Measurements from ENCODE around the gene USO1. TPM values are rescaled to one million over a fixed set of nuclear protein-coding genes. Genes with fewer than 3 reads are reported as not detected.

The USO1 gene
- total and polyA plus RNA-seq, 2 experiments from 2014 or later = 113 to 277 TPM

- TF ChIP-seq ZNF462 (CRISPR knock-in tag; IDR thresholded peaks at IDR 0.05) (no peak), EZH2 (IDR thresholded peaks at IDR 0.05; ENCODE audit: low read depth, unreplicated experiment) (no peak), ETS1 (IDR thresholded peaks at IDR 0.05) (no peak), JUNB (IDR thresholded peaks at IDR 0.05; ENCODE audit: unreplicated experiment) (no peak), ZNF114 (CRISPR knock-in tag; IDR thresholded peaks at IDR 0.05) (no peak)
These were observed 25.5 kb upstream of the USO1 start (continued) for GRCh38 chr4:75698963-75699228.

- Histone ChIP-seq H2AFZ (no peak overlapping the region), H3K4me2 (no peak overlapping the region), H3K4me1 (ENCODE audit: insufficient read depth) (peaks cover 50% of the 10 kb centered on the region), H3F3A (replicated peaks; ENCODE audit: low read depth) (no peaks in the 10 kb centered on the region), H3K27ac (ENCODE audit: low read depth) (peak overlapping the region; percentile 68; the same call in 1 of the 2 replicates), H3K27me3 (ENCODE audit: insufficient read depth) (no peaks in the 10 kb centered on the region), H4K20me1 (replicated peaks; ENCODE audit: insufficient read depth) (no peaks in the 10 kb centered on the region; the same call in none of the 2 replicates), H3K79me2 (replicated peaks; ENCODE audit: insufficient read depth) (peaks cover 97% of the 10 kb centered on the region), H3K4me3 (no peak overlapping the region), H3K9me2 (ENCODE audit: insufficient read depth) (no peaks in the 10 kb centered on the region), H3K36me3 (ENCODE audit: insufficient read depth) (peaks cover 6% of the 10 kb centered on the region; the same call in 1 of the 2 replicates)
- no peaks in the 10 kb centered on the region for H3K9me3 Mint-ChIP-seq
- peak overlapping the region; percentile 2; the same call in 1 of the 2 replicates for H3K27ac Mint-ChIP-seq
- DNase-seq (ENCODE audit: low spot score) (no peak), ATAC-seq (no peak)
- H3K4me3 Mint-ChIP-seq = no peak overlapping the region
- H3K4me1 Mint-ChIP-seq = peaks cover 39% of the 10 kb centered on the region
- H3K27me3 Mint-ChIP-seq (ENCODE audit: insufficient read depth, low read depth, poor library complexity) = peaks cover 7% of the 10 kb centered on the region
- H3K36me3 Mint-ChIP-seq (ENCODE audit: low read depth) = peaks cover 34% of the 10 kb centered on the region
- no peak for TF ChIP-seq ZNF462 (CRISPR knock-in tag; IDR thresholded peaks at IDR 0.05)
These were observed 25.1 kb upstream of the USO1 start for GRCh38 chr4:75699299-75699698.

Data from GM23338 (cell line).